NCI-H1105 treated with DMSO at 0.1 percent for 48 hours (cell line): ENCODE data around the gene PCGF6.
"Not testable (repeated sequence)": the region's sequence is repeated elsewhere in the genome, so short reads cannot be mapped to it uniquely, and the experiment has no call there.

Experiments
- DNase-seq: peaks from one replicate; lab custom pipeline; 2025; lab: John Stamatoyannopoulos, UW

PCGF6 gene, protein sequence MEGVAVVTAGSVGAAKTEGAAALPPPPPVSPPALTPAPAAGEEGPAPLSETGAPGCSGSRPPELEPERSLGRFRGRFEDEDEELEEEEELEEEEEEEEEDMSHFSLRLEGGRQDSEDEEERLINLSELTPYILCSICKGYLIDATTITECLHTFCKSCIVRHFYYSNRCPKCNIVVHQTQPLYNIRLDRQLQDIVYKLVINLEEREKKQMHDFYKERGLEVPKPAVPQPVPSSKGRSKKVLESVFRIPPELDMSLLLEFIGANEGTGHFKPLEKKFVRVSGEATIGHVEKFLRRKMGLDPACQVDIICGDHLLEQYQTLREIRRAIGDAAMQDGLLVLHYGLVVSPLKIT

DNA sequence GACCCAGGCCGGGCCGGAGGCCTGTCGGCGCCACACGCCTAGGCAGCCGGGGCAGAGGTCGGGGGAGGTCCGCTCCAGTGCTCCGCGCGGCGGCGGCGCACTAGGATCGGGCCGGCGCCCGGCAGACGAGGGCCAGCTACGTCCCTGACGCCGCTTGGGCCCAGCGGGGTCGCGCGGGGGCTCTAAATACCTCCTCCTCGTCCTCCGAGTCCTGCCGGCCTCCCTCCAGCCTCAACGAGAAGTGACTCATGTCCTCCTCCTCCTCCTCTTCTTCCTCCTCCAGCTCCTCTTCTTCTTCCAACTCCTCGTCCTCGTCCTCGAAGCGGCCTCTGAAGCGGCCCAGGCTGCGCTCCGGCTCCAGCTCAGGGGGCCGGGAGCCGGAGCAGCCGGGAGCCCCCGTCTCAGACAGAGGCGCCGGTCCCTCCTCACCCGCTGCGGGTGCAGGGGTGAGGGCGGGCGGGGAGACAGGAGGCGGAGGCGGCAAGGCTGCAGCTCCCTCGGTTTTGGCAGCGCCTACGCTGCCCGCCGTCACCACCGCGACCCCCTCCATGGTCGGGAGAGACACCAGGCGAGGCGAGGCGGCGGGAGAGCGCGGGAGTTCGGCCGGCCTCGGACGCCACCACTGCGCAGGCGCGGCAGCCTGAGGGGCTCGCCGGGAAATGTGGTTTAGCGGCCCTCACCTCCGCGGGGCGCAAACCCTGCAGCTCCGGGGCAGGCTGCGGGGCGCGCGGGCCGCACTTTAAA lies at the start of gene PCGF6:
Gene PCGF6 (minus strand): TSS at position 624 of the 744 bp plus-strand sequence. CDS start 74 bp downstream, at position 550.
- peak; percentile 76 for DNase-seq

DNA sequence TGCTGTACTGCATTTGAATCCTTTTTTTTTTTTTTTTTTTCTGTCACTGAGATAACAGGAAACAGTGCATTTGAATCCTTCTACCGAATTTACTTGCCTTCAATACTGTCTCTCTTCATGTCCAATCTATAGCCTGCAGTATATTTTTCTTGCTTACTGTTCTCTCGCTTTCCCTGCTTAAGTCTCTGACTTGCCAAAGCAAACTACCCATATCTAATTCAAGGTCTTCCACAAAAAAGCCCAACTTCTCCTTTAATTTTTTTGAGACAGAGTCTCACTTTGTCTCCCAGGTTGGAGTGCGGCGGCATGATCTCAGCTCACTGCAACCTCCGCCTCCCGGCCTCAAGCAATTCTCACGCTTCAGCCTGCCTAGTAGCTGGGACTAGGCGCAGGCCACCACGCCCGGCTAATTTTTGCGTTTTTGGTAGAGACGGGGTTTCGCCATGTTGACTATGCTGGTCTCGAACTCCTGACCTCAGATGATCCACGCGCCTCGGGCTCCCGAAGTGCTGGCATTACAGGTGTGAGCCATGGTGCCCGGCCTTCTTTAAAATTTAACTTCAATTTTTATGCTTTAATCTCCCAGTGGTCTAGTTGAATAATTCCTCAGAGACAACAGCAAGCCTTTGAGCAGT lies 46.4 kb upstream of the PCGF6 start:
- DNase-seq = no peak

DNA sequence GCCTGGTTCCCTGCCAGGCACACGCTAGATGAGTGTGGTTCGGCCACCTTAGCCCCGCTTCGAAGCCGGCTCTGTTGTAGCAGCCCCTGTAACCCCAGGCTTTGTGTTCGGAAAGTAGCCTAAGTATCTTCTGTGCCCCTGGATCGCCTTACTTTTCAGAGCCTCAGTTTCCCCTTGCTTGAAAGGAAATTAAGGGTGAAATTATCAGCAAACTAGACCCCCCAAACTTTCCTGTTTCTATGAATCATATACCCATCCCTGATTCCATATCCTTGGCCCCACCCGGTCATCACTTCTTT lies 45.8 kb upstream of the PCGF6 start:
- DNase-seq = no peak

DNA sequence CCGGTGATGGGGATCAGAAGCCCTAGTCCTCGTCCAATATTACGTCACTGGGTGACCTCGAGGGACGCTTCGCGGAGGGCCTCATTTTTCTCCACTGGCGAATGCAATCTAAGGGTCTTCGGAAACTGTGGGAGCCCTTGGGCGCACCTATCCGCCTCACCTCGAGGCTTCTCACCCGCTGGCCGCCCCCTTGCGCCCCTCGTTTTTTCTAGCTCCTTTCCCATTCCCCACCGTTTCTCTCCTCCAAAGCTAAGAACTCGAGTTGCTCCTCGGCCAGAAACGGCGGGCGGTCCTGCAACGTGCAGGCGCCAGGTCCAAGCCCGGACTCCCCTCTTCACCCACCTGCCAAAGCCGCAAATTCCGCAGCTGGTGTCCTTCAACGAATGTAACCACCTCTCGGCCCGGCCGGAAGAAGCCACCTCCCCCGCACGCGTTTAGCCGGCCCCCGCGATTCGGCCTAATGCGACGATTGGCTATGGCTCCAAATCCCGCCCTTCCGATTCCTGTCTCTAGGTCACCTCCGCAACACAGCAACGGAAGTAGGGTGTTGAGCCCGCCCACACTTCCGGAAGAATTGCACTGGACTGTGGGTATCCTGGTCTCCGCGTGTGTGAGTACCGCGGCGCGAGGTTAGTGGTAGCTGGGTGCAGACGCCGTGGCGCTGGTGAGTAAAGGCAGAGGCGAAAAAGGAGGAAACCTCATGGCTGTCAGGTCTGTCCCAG lies 45.3 kb upstream of the PCGF6 start, which contains the start of the genes ATP5MK and PDCD11:
Gene ATP5MK (minus strand): TSS at position 409 of the 722 bp plus-strand sequence. CDS start 4,018 bp downstream, outside the sequence.
Gene PDCD11 (plus strand): TSS at position 560 of the 722 bp plus-strand sequence. CDS start 1,801 bp downstream, outside the sequence.
- DNase-seq = peak; percentile 89

DNA sequence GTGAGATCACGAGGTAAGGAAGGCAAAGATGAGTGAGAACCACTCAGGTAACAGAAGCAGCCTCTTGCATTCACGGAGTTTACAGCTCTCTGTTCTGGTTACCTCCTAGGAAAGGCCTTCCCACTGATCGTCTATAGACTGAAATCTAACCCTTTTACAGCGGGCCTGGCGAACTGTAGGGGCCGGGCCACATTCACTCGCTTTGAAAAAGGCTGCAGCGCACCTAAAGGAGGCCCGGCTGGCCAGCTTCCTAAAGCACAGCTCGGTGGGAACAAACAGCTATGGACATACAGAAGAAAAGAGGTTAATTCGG lies 44.8 kb upstream of the PCGF6 start:
- DNase-seq = no peak

DNA sequence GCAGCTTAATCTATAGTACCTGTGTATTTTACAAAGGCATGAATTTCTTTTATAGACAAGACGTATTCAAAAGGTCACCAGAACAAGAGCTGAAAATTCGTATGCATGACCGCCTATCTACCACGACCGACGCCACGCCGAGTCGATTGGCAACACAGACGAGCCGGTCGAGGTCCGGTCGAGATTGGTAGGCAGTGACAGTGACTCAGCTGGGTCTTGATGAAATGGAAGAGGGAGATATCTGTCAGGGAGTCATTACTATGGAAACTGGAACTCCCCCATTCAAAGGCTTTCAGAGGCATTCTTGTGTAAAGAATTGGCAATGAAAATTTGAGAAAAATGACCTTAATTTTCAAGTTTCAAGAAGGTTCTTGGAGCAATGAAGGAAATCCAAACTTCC lies 43.2 kb upstream of the PCGF6 start:
- no peak for DNase-seq

DNA sequence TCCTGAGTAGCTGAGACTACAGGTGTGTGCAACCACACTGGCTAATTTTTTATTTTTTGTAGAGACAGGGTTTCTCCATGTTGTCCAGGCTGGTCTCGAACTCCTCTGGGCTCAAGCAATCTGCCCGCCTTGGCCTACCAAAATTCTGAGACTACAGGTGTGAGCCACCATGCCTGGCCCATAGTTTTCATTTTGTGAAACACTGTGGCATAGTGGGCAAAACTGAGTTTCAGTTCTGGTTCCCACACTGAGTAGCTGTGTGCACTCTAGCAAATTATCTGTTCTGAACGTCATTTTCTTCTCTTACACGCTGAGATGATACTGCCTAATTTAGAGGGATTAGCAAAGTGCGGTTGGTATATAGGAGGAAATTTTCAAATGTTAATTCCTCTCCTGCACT lies 31.8 kb upstream of the PCGF6 start:
- no peak for DNase-seq

DNA sequence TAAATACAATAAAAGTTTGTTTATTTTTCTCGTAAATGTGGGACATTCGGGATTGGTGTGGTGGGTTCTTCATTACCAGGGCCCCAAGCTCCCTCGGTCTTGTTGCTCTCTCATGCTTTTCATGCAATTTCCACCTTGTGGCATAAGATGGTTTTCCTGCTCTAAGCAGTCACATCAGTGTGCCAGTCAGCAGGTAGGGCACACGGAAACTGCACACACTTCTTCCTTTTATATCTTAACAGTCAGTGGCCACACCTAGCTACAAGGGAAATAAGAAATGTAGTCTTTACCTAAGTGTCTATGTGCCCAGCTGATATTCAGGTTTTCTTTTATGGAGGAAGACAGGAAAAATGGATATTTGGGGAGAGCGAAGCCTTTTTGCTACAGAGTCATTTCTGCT lies 23.3 kb upstream of the PCGF6 start:
- no peak for DNase-seq

DNA sequence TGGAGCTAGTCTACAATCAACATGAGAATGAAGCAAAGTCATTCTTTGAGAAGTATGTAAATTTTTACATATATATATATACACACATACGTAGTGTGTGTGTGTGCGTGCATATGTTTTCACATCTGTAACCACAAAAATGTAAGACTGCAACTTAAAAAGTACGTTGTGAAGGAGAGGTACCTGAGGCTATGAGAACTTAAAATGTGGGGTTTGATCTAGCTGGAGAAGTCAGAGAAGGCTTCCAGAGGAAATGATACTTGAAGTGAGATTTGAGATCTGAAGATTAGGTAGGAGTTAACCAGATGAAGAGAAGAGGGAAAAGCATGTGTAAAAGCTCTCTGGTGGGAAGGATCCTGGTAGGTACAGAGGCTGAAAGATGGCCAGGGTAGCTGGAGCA lies 22.6 kb upstream of the PCGF6 start:
- DNase-seq = no peak

DNA sequence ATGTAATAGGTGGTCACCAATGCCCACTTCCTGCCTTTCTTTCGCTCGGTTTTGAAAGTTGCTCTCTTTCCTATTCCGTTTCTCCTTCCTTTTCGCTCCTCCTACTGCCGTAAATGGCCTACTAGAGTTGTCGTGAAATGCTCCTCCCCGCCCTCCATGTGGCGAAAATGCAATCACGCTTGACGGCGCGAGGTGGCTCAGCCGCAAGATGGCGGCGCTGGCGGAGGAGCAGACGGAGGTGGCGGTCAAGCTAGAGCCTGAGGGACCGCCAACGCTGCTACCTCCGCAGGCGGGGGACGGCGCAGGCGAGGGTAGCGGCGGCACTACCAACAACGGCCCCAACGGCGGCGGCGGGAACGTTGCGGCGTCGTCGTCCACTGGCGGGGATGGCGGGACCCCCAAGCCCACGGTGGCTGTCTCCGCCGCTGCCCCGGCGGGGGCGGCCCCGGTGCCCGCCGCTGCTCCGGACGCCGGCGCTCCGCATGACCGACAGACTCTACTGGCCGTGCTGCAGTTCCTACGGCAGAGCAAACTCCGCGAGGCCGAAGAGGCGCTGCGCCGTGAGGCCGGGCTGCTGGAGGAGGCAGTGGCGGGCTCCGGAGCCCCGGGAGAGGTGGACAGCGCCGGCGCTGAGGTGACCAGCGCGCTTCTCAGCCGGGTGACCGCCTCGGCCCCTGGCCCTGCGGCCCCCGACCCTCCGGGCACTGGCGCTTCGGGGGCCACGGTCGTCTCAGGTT lies 17.0 kb upstream of the PCGF6 start, which contains the start of gene TAF5:
Gene TAF5 (plus strand): TSS at position 195 of the 737 bp plus-strand sequence. CDS start 14 bp downstream, at position 209.
- peak; percentile 86 for DNase-seq

DNA sequence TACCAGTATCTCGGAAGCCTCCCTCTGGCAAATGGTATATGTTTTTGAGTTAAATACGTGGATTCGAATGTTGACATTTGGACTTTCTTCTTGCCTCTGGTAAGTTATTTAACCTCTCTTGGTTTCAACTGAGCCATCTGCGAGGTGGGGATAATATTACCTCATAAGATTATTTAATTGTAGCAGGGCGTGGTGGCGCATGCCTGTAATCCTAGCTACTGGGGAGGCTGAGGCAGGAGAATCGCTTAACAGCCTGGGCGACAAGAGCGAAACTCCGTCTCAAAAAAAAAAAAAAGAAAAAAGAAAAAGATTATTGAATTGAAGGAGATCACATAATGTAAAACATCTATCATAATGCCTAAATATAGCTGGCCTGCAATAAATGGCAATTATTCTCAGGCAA lies 16.4 kb upstream of the PCGF6 start:
- DNase-seq = no peak

DNA sequence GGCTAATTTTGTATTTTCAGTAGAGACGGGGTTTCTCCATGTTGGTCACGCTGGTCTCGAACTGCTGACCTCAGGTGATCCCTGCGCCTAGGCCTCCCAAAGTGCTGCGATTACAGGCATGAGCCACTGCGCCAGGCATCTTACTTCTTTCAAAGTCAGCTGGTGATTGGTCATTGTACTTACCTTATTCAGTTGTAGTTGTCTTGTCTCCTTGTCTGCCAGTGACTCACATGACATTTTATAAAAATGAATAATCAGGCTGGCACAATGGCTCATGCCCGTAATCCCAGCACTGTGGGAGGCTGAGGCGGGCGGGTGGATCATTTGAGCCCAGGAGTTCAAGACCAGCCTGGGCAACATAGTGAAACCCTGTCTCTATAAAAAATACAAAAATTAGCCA lies 9.9 kb upstream of the PCGF6 start:
- DNase-seq = not testable (repeated sequence)

DNA sequence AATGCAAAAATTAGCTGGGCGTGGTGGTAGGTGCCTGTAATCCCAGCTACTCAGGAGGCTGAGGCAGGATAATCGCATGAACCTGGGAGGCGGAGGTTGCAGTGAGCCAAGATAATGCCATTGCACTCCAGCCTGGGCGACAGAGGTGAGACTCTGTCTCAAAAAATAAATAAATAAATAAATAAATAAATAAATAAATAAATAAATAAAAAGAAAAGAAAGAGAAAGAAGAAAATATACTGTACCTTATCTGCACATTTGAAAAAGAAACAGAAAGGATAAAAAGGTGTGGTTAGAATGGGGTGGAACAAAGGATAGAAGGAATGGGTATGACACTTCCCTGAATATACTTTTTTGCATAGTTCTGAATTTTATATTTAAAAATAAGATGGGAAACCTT lies 8.6 kb upstream of the PCGF6 start:
- not testable (repeated sequence) for DNase-seq

DNA sequence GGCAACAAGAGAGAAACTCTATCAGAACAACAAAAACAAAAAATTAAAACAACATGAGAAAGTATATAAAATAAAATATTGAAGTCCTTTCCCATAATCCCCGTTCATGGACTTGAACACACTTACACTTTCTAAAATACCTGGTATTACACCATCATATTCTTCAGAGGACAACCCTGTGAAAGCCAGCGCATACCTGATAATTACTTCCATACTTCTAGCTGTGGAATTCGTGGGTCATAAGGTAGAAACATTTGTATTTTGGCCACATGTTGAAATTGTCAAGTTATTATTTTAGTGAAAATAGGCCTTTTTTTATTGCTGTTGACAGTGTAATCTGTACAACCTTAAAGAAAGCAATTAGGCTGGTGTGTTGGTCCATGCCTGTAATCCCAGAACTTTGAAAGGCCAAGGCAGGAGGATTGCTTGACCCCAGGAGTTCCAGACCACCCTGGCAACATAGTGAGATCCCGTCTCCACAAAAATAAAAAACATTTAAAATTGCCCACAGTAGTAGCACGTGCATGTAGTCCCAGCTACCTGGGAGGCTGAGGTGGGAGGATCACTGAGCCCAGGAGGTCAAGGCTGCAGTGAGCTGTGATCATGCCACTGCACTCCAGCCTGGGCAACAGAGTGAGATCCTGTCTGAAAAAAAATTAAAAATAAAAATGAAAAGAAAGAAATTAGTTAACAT lies 5.1 kb upstream of the PCGF6 start:
- DNase-seq = no peak

DNA sequence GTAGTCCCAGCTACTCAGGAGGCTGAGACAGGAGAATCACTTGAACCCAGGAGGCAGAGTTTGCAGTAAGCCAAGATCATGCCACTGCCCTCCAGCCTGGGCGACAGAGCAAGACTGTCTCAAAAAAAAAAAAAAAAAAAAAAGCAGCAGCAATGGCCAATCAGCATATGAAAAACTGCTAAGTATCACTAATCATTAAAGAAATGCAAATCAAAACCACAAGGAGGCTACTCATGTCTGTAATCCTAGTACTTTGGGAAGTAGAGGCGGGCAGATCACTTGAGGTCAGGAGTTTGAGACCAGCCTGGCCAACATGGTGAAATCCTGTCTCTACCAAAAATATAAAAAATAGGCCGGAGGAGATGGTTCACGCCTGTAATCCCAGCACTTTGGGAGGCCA lies 3.6 kb upstream of the PCGF6 start:
- not testable (repeated sequence) for DNase-seq

DNA sequence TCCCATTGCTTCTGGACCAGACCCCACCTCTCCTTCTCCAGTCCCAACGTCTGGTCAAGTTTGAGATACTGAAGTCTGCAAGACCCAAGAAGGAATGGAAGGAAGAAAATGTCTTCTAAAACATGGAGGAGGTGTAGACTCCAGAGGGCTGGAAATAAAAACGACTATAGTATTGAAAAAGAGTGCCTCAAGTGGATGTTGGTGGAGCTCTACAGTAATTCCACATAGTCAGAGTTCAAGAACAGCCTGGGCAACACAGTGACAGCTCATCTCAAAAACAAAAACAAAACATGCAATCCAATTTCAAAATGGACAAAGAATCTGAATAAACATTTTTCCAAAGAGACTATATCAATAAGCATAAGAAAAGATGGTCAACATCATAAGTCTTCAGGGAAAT lies 2.3 kb upstream of the PCGF6 start:
- no peak for DNase-seq

DNA sequence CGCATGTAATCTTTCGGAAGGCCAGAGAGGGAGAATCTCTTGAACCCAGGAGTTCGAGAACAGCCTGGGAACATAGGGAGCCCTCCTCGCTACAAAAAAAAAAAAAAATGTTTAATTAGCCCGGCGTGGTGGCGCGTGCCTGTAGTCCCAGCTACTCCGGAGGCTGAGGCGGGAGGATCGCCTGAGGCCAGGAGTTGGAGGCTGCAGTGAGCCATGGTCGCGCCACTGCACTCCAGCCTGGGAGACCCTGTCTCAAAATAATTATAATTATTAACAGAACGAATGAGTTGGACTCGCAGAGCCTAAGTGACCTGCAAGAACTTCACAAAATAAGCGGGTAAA lies 794 bp downstream of the PCGF6 start:
- no peak for DNase-seq

DNA sequence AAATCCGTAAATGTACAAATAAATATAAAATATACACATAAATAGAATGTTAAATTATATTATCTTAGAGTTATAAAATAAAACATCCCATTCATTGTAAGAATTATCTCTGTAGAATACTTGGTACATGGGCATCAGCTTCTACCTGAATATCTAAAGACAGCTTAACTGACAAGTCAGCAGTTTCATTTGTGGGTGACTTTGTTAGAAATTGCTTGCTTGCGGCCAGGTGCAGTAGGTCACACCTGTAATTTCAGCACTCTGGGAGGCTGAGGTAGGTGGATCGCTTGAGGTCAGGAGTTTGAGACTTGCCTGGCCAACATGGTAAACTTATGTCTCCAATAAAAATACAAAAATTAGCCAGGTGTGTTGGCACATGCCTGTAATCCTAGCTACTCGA lies 14.6 kb downstream of the PCGF6 start:
- DNase-seq = no peak

DNA sequence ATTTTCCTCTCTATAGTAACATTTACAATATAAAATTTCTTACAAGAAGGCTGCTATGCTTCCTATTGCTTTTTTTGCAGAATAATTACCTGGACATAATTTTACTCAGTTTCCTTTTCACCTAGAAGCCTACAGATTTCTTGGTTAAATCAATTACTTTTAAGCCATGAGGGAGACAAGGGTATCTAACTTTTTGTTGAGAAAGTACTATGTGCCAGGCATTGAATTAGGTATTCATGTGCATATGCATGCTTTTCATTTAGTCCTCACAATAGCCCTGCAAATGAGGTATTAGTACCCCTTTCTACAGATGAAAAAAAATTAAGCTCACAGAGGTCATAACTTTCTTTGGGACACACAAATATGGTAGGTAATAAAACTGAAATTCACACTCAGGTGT lies 16.4 kb downstream of the PCGF6 start:
- no peak for DNase-seq

DNA sequence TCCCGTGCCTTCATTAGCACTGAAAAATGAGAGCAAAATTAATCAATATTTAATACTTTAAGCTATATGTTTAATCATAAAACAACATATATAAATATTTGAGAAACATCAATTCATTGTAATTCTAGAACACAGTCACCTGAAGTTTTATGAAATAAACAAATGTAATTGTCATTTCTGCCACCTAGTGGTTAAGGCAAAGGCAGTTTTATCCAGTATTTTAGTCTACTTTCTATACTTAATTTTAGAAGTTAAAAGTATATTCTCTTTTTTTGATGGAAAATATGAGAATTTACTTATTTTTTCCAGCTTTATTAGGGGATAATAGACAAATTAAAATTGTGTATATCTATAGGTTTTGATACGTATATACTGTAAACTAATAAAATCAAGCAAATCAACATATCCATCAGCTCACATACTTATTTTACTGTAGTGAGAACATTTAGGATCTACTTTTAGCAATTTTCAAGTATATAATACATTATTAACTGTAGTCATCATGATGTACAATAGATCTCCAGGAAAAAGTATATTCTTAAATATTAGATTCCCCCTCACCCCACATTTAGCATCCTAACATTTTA lies 16.9 kb downstream of the PCGF6 start:
- no peak for DNase-seq

DNA sequence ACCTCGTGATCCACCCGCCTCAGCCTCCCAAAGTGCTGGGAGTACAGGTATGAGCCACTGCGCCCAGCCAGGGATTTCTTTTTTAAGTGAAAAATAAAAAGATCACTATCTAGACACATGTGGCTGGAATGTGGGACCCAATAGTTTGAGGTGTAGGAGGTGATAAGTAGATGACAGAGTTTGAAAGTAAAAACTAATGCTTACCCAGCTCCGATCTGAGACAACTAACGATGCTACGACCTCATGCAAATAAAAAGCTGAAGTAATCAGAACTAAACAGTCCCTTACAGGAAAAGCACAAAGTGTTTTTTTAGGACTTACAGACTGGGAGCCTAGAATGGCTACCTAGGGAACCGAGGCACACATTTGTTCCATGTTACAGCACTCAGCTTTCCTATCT lies 23.0 kb downstream of the PCGF6 start:
- DNase-seq = no peak
